Kidney (tissue), 14 donors: Measurements from ENCODE around the gene PRAF2. TPM values are rescaled to one million over a fixed set of nuclear protein-coding genes. Genes with fewer than 3 reads are reported as not detected.

Experiments used
- DNase-seq, 5 donors: peaks; one replicate each; pipeline ENCODE4 v3.0.0-alpha.2; 2013 to 2020
- FAIRE-seq: peaks from 2 replicates; lab custom pipeline; 2012; peaks lifted over from hg19 to GRCh38; lab: Jason Lieb, UNC
- H3K27ac ChIP-seq, 2 donors: one replicate each; pipeline ENCODE4 v1.7.0; 2013; ENCODE audit warnings: low read depth in 2 of 2, low read length in 2 of 2, inconsistent platforms in 1 of 2
- H3K27me3 ChIP-seq: one replicate; pipeline ENCODE4 v1.7.1; 2013; ENCODE audit warnings: low read length, inconsistent platforms; ENCODE audit not compliant: control insufficient read depth, insufficient read depth
- H3K36me3 ChIP-seq, 3 donors: one replicate each; pipeline versions ENCODE4 v1.7.0 to v1.7.1; 2013; ENCODE audit warnings: low read length in 3 of 3, control low read depth in 1 of 3, inconsistent platforms in 1 of 3; ENCODE audit not compliant: insufficient read depth in 3 of 3, control insufficient read depth in 2 of 3
- H3K4me1 ChIP-seq, 3 donors: one replicate each; pipeline versions ENCODE4 v1.7.0 to v1.7.1; 2013; ENCODE audit warnings: low read length in 3 of 3, inconsistent platforms in 1 of 3, low read depth in 1 of 3; ENCODE audit not compliant: control insufficient read depth in 2 of 3, insufficient read depth in 2 of 3
- H3K4me3 ChIP-seq, 3 donors: one replicate each; pipeline versions ENCODE4 v1.7.0 to v1.8.1; 2013; ENCODE audit warnings: low read length in 3 of 3, control low read depth in 1 of 3, inconsistent platforms in 1 of 3
- H3K9ac ChIP-seq, 3 donors: one replicate each; pipeline versions ENCODE4 v1.7.0 to v1.7.1; 2013; ENCODE audit warnings: low read length in 3 of 3, control low read depth in 1 of 3, inconsistent platforms in 1 of 3
- H3K9me3 ChIP-seq, 3 donors: one replicate each; pipeline versions ENCODE4 v1.7.0 to v1.7.1; 2013; ENCODE audit warnings: low read length in 3 of 3, control low read depth in 1 of 3, inconsistent platforms in 1 of 3; ENCODE audit not compliant: control insufficient read depth in 2 of 3, insufficient read depth in 1 of 3
- intact Hi-C: fragments of 100-400 bp; cut with DNase I; formaldehyde crosslinking; loops from one replicate; pipeline ENCODE4 v1.11.1; 2022
- polyA plus RNA-seq: library from polyadenylated mRNA; stranded (reverse); fragments of 350-450 nt; fragmentation: Illumina TruSeq; extraction: RNeasy Lipid Tissue Mini Kit (QIAGEN cat#74804); gene quantifications from one replicate; pipeline ENCODE4 v1.2.3, GENCODE V29; 2014; ENCODE audit warnings: low read depth, low replicate concordance; ENCODE audit not compliant: insufficient read depth
- total RNA-seq: library from RNA; stranded (reverse); fragmentation: NEBNext Ultra II Directional; extraction: Animal tissue kit (Norgen Biotek cat#: 25700); gene quantifications from one replicate; pipeline ENCODE4 v1.2.1, GENCODE V29; 2021
- TF ChIP-seq, protein P1 (sequence below): IDR thresholded peaks from 3 replicates; pipeline ENCODE4 v1.5.1; 2012; ENCODE audit warnings: mild to moderate bottlenecking, moderate library complexity, borderline replicate concordance; ENCODE audit not compliant: insufficient read depth; ENCODE audit errors: extremely low read depth
- donor health status: control.
- donor health status: control.
- donor health status: control.
- donor health status: control.
- donor health status: control.
- donor health status: DM: yes; HTN: yes; CAD: no.
- donor health status: Normal renal cell carcinoma (clear cell type).

PRAF2 gene
- total and polyA plus RNA-seq, 2 donors from 2014 or later = 24.0 to 47.9 TPM

DNA sequence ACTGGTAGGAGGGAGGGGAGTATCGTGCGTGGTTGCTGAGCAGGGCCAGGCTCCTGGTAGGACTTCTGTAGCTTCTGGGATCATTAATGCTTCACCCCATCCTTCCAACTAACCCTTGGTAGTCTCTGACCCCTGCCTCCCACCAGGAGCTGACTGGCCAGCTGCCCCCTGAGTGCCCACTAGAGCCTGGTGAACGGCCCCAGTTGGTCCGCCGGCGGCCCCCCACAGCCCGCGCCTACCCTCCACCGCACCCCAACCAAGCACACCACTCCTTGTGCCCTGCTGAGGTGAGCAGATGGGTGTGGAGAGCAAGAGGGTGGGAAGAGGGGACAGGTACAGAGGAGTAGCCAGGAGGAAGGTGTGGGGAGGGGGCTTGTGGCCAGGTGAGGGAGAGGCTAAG is 10.1 kb downstream of the PRAF2 start:
- Histone ChIP-seq H3K27ac (no peak overlapping the region), H3K4me1 (peaks cover 0 to 6% (median 0%) of the 10 kb centered on the region in 3 donors), H3K4me3 (no peak overlapping the region), H3K9ac (no peak overlapping the region), H3K36me3 (no peaks in the 10 kb centered on the region), H3K9me3 (no peaks in the 10 kb centered on the region), H3K27me3 (no peaks in the 10 kb centered on the region)
- no peak for DNase-seq
- FAIRE-seq = no peak
- intact Hi-C loops = no loop called here
- TF ChIP-seq, protein P1, sequence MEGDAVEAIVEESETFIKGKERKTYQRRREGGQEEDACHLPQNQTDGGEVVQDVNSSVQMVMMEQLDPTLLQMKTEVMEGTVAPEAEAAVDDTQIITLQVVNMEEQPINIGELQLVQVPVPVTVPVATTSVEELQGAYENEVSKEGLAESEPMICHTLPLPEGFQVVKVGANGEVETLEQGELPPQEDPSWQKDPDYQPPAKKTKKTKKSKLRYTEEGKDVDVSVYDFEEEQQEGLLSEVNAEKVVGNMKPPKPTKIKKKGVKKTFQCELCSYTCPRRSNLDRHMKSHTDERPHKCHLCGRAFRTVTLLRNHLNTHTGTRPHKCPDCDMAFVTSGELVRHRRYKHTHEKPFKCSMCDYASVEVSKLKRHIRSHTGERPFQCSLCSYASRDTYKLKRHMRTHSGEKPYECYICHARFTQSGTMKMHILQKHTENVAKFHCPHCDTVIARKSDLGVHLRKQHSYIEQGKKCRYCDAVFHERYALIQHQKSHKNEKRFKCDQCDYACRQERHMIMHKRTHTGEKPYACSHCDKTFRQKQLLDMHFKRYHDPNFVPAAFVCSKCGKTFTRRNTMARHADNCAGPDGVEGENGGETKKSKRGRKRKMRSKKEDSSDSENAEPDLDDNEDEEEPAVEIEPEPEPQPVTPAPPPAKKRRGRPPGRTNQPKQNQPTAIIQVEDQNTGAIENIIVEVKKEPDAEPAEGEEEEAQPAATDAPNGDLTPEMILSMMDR = no peak

DNA sequence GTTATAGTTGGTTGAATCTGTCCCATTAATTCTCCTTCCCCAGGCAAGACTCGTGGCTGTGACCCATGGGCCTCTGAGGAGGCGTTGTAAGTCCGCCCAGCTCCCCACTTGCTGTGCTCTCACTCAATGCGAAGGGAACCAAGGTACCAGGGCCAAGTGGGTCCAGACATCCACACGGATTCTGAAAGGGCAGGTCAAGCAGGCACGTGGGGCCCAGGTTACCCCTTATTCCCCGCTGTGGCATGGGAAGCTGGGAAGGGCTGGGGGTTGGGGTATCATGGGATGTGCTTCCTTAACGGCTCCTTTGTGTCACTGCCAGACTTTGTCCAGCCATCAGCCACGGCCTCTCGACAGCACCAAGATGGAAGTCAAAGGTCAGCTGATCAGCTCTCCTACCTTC is 11.9 kb downstream of the PRAF2 start:
- Histone ChIP-seq H3K4me1 (peaks cover 0 to 6% (median 0%) of the 10 kb centered on the region in 3 donors), H3K9ac (no peak overlapping the region), H3K27me3 (no peaks in the 10 kb centered on the region), H3K4me3 (no peak overlapping the region), H3K9me3 (no peaks in the 10 kb centered on the region), H3K36me3 (no peaks in the 10 kb centered on the region), H3K27ac (no peak overlapping the region)
- intact Hi-C loops = no loop called here
- TF ChIP-seq, protein P1 = no peak
- FAIRE-seq (no peak), DNase-seq (no peak)

DNA sequence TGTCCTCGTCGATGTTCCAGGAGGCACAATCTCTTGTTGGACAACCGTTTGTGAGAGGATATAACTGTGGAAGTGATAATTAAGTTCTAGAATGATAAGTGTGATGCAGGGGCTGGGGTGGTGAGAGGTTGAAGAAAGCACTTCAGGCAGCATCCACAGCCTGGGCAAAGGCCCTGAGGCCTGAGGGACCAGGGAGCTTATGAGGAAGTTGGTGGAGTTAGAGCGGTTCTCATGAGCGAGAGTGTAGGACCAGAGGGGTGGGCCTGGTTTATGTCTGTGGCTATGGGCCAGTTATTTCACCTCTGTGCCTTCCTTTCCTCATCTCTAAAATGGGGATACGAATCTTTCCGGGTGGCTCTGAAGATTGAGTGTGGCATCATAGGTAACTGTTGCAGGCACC is 12.3 kb downstream of the PRAF2 start:
- DNase-seq (no peak), FAIRE-seq (no peak)
- Histone ChIP-seq H3K9me3 (no peaks in the 10 kb centered on the region), H3K27ac (no peak overlapping the region), H3K36me3 (no peaks in the 10 kb centered on the region), H3K27me3 (no peaks in the 10 kb centered on the region), H3K9ac (no peak overlapping the region), H3K4me3 (no peak overlapping the region), H3K4me1 (peaks cover 0 to 6% (median 0%) of the 10 kb centered on the region in 3 donors)
- TF ChIP-seq, protein P1 = no peak
- intact Hi-C loops = no loop called here

DNA sequence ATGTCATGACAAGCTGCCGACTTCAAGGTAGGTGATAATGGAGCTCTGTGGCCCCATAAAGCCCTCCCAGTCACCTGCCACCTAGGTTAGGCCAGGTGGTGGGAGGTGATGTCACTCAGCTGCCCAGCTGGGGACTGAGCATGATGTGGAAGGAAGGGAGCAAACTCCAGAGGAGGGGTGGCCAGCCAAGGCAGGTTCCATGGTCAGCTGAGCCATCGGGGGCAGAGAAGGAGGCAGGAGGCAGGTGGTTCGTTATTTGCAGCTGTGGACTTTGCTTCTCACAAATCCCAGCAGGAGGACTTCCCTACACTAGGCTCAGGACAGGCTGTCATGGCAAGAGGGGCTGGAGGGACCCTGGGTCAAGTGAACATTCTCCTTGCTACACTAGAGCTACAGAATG is 12.9 kb downstream of the PRAF2 start:
- no peaks in the 10 kb centered on the region for H3K27me3 ChIP-seq
- intact Hi-C loops = no loop called here
- no peak overlapping the region for H3K4me3 ChIP-seq
- TF ChIP-seq, protein P1 = no peak
- peaks cover 0 to 6% (median 0%) of the 10 kb centered on the region in 3 donors for H3K4me1 ChIP-seq
- no peak overlapping the region for H3K9ac ChIP-seq
- H3K9me3 ChIP-seq = no peaks in the 10 kb centered on the region
- H3K36me3 ChIP-seq = no peaks in the 10 kb centered on the region
- FAIRE-seq (no peak), DNase-seq (no peak)
- no peak overlapping the region for H3K27ac ChIP-seq
